Heart left ventricle (tissue), 16 donors: ENCODE measurements around the gene RMND5B. TPM values are rescaled to one million over a fixed set of nuclear protein-coding genes. Genes with fewer than 3 reads are reported as not detected.

Experiments used
- ATAC-seq, 4 donors: fragments of 200-7000 bp; cut with Tn5 transposase; one replicate each; pipeline ENCODE4 v1.9.1; 2020 to 2022; ENCODE audit warnings: moderate library complexity in 4 of 4, mild to moderate bottlenecking in 3 of 4, moderate number of reproducible peaks in 1 of 4
- DNase-seq, 5 donors: peaks; one replicate each; pipeline ENCODE4 v3.0.0-alpha.2; 2020
- H3K27ac ChIP-seq, 12 donors: fragments of 200-600 bp; sonication (generic) in 4 of 12; one replicate each; pipeline versions ENCODE4 v1.5.0 to v1.8.0; 2016 to 2022; ENCODE audit warnings: mild to moderate bottlenecking in 2 of 12
- H3K27me3 ChIP-seq, 9 donors: fragments of 200-600 bp; sonication (generic) in 2 of 9; one replicate each; pipeline versions ENCODE4 v1.5.1 to v1.8.0; 2016 to 2022; ENCODE audit warnings: mild to moderate bottlenecking in 3 of 9
- H3K36me3 ChIP-seq, 9 donors: fragments of 200-600 bp; sonication (generic) in 2 of 9; one replicate each; pipeline versions ENCODE4 v1.5.0 to v1.8.0; 2018 to 2022; ENCODE audit warnings: mild to moderate bottlenecking in 2 of 9
- H3K4me1 ChIP-seq, 12 donors: fragments of 200-600 bp; sonication (generic) in 4 of 12; one replicate each; pipeline versions ENCODE4 v1.5.0 to v1.8.0; 2016 to 2022; ENCODE audit warnings: mild to moderate bottlenecking in 3 of 12
- H3K4me3 ChIP-seq, 12 donors: fragments of 200-600 bp; sonication (generic) in 4 of 12; one replicate each; pipeline versions ENCODE4 v1.5.0 to v1.8.0; 2017 to 2022; ENCODE audit warnings: mild to moderate bottlenecking in 9 of 12, moderate library complexity in 4 of 12
- H3K9me3 ChIP-seq, 12 donors: fragments of 200-600 bp; sonication (generic) in 4 of 12; one replicate each; pipeline versions ENCODE4 v1.5.0 to v1.8.0; 2016 to 2022; ENCODE audit warnings: mild to moderate bottlenecking in 1 of 12
- CTCF ChIP-seq, 12 donors: fragments of 200-600 bp; sonication (generic) in 4 of 12; IDR thresholded peaks; one replicate each; pipeline versions ENCODE4 v1.5.0 to v1.8.0; 2018 to 2022; ENCODE audit warnings: antibody characterized with exemption in 12 of 12, mild to moderate bottlenecking in 5 of 12
- POLR2A ChIP-seq, 2 donors: fragments of 450-650 bp; IDR thresholded peaks; one replicate each; pipeline ENCODE4 v1.6.1; 2017; ENCODE audit warnings: antibody characterized with exemption in 2 of 2, mild to moderate bottlenecking in 2 of 2, moderate library complexity in 2 of 2
- WGBS, 4 donors: extraction: QIAGEN DNeasy Blood & Tissue Kit in 2 of 4; methylation state at CpG; one replicate each; pipeline versions ENCODE4 v1.1.5 to v1.1.7; 2013 to 2018; 5-methylcytosine and 5-hydroxymethylcytosine counted together
- intact Hi-C, 10 donors: fragments of 100-400 bp; cut with DNase I; formaldehyde crosslinking; loops; one replicate each; pipeline versions ENCODE4 v1.11.1 to v1.14.2; 2022
- polyA plus RNA-seq, 2 donors: library from polyadenylated mRNA; stranded (reverse); fragments of 200-250 nt; gene quantifications; one replicate each; pipeline ENCODE4 v1.2.3, GENCODE V29; 2013
- total RNA-seq, 9 donors: library from RNA; depleted of rRNA in 2 of 9; stranded (reverse); fragments of >200 nt in 2 of 9; fragmentation: NEBNext Ultra II Directional in 3 of 9; extraction: Animal tissue kit (Norgen Biotek cat#: 25700) in 3 of 9; gene quantifications; one replicate each; pipeline versions ENCODE4 v1.1.0 to v1.2.4, GENCODE V29; 2016 to 2023
- donor health status: ischemic (EF 13 %, LVEDD 7.1; RV severe dilation, severe dysfunction).
- donor health status: healthy with polysubstance abuse.
- donor health status: DM: no; HTN: yes; CAD: no.
- donor health status: DM: no; HTN: no; CAD: no.
- donor health status: ischemic (EF 25% LVEDD 6.9; RV normal size, moderate dysfunction).
- donor health status: ischemic (EF 25% LVEDD 5.7; RV mildly dilated, moderate dysfunction).
- donor health status: healthy.
- donor health status: DM: yes; HTN: yes; CAD: no.
- donor health status: ischemic (EF 35%, LVEDD 5.7; RV mildly dilated, moderate dysfunction).
- donor health status: nonischemic (EF 11% LVEDD 7.7; RV severe dilation, severe dysfunction).
- donor health status: DM: yes; HTN: yes; CAD: no.
- donor health status: PGD.
- donor health status: ischemic (EF 29% LVEDD 5.4; RV normal size, mild dysfunction).
- donor health status: nonischemic (EF 23%, LVEDD 6.1; RV moderate dilation, normal function).

RMND5B gene
- total and polyA plus RNA-seq, 11 donors, result 26.4 to 42.2 (median 32.7) TPM

- DNase-seq (no peak), ATAC-seq (no peak)
- no peaks in the 10 kb centered on the region for H3K9me3 ChIP-seq
- no peak overlapping the region for H3K4me3 ChIP-seq
- TF ChIP-seq CTCF (IDR thresholded peaks at IDR 0.05) (no peak), POLR2A (IDR thresholded peaks at IDR 0.05) (no peak)
- no peaks in the 10 kb centered on the region for H3K36me3 ChIP-seq
- H3K27ac ChIP-seq, result no peak overlapping the region
- H3K4me1 ChIP-seq, result peaks cover 0 to 11% (median 0%) of the 10 kb centered on the region in 12 donors
- intact Hi-C loops, result loop anchor here in 1 of 10 donors (5.0 kb wide), 1 partner anchor 43 kb away; no protein-coding TSS in a partner anchor
- WGBS, 4 donors, result 73 to 85% (median 83%) methylated on average over 10 to 12 of the region's 12 CpGs
- H3K27me3 ChIP-seq, result no peaks in the 10 kb centered on the region
These were observed 69.0 kb downstream of the RMND5B start for GRCh38 chr5:178199581-178200434.

Other genes with a start within 250 kb of the RMND5B start
- gene PROP1, start 134.8 kb upstream of the RMND5B start, total RNA-seq, result not detected
- not detected for gene PROP1, start 134.8 kb upstream of the RMND5B start, polyA plus RNA-seq
- gene N4BP3, start 17.5 kb upstream of the RMND5B start, total RNA-seq, result 1 to 10 TPM; 1.9 to 6.6 (median 2.1) TPM
- gene N4BP3, start 17.5 kb upstream of the RMND5B start, polyA plus RNA-seq, result 1 to 10 TPM; 2.9 to 4.6 TPM
- gene NHP2, start 22.9 kb downstream of the RMND5B start, total RNA-seq, result 100 to 1,000 TPM in 3 of 9 donors, 10 to 100 TPM in 6; 60.9 to 196 (median 75.2) TPM
- 100 to 1,000 TPM in 1 of 2 donors, 10 to 100 TPM in 1; 92.0 to 320 TPM for gene NHP2, start 22.9 kb downstream of the RMND5B start, polyA plus RNA-seq
- gene GMCL2, start 56.4 kb downstream of the RMND5B start, total RNA-seq, result not detected
- not detected for gene GMCL2, start 56.4 kb downstream of the RMND5B start, polyA plus RNA-seq
- 100 to 1,000 TPM in 3 of 9 donors, 10 to 100 TPM in 6; 64.2 to 139 (median 85.7) TPM for gene HNRNPAB, start 73.5 kb downstream of the RMND5B start, total RNA-seq
- gene HNRNPAB, start 73.5 kb downstream of the RMND5B start, polyA plus RNA-seq, result 100 to 1,000 TPM; 109 to 150 TPM
- 10 to 100 TPM; 33.3 to 56.2 (median 38.6) TPM for gene PHYKPL, start 101.8 kb downstream of the RMND5B start, total RNA-seq
- gene PHYKPL, start 101.8 kb downstream of the RMND5B start, polyA plus RNA-seq, result 10 to 100 TPM; 21.3 to 41.8 TPM